MM.1S (cell line): ENCODE measurements around the gene TTLL3.

ENCODE experiments used
- DNase-seq: peaks from one replicate; pipeline ENCODE4 v3.0.0-alpha.2; 2015
- H2AFZ ChIP-seq: fragments of 300-600 bp; sonication (generic); 2 replicates; pipeline ENCODE4 v1.6.0; 2016; ENCODE audit warnings: antibody characterized with exemption, low read length
- H3F3A ChIP-seq: fragments of 300-600 bp; sonication (generic); 2 replicates; pipeline ENCODE4 v1.6.1; 2016; ENCODE audit warnings: mild to moderate bottlenecking, antibody characterized with exemption, low read length, moderate library complexity, mixed read lengths; ENCODE audit not compliant: insufficient read depth
- H3K27ac ChIP-seq: fragments of 300-600 bp; sonication (generic); 2 replicates; pipeline ENCODE4 v1.5.1; 2016; ENCODE audit warnings: mild to moderate bottlenecking, low read length
- H3K27me3 ChIP-seq: fragments of 300-600 bp; sonication (generic); replicated peaks from 2 replicates; pipeline ENCODE4 v1.6.0; 2016; ENCODE audit warnings: low read length; ENCODE audit not compliant: insufficient read depth
- H3K36me3 ChIP-seq: fragments of 300-600 bp; sonication (generic); replicated peaks from 2 replicates; pipeline ENCODE4 v1.6.1; 2016; ENCODE audit warnings: mild to moderate bottlenecking, low read length, mixed read lengths; ENCODE audit not compliant: insufficient read depth
- H3K4me1 ChIP-seq: fragments of 300-600 bp; sonication (generic); 2 replicates; pipeline ENCODE4 v1.6.1; 2016; ENCODE audit warnings: low read length, mixed read lengths
- H3K4me2 ChIP-seq: fragments of 300-600 bp; sonication (generic); 2 replicates; pipeline ENCODE4 v1.6.0; 2016; ENCODE audit warnings: low read depth, low read length
- H3K4me3 ChIP-seq: fragments of 300-600 bp; sonication (generic); 2 replicates; pipeline ENCODE4 v1.5.1; 2016; ENCODE audit warnings: low read length, mixed read lengths
- H3K79me2 ChIP-seq: fragments of 300-600 bp; sonication (generic); 2 replicates; pipeline ENCODE4 v1.6.1; 2016; ENCODE audit warnings: mixed run types, low read length, mixed read lengths
- H3K9ac ChIP-seq: fragments of 300-600 bp; sonication (generic); 2 replicates; pipeline ENCODE4 v1.6.1; 2016; ENCODE audit warnings: low read length, mixed read lengths
- H3K9me2 ChIP-seq: fragments of 300-600 bp; sonication (generic); replicated peaks from 2 replicates; pipeline ENCODE4 v1.6.1; 2016; ENCODE audit warnings: mild to moderate bottlenecking, low read length, mixed read lengths; ENCODE audit not compliant: insufficient read depth
- H3K9me3 ChIP-seq: fragments of 300-600 bp; sonication (generic); replicated peaks from 2 replicates; pipeline ENCODE4 v1.6.1; 2016; ENCODE audit warnings: mild to moderate bottlenecking, low read length, mixed read lengths; ENCODE audit not compliant: insufficient read depth
- H4K20me1 ChIP-seq: fragments of 300-600 bp; sonication (generic); 2 replicates; pipeline ENCODE4 v1.6.1; 2016; ENCODE audit warnings: mild to moderate bottlenecking, low read length, moderate library complexity, mixed read lengths; ENCODE audit not compliant: insufficient read depth
- EZH2 ChIP-seq: fragments of 300-600 bp; sonication (generic); optimal IDR thresholded peaks from 2 replicates; pipeline ENCODE3; 2017; ENCODE audit warnings: low read depth, mild to moderate bottlenecking, antibody characterized with exemption, low read length, mixed read lengths
- EZH2phosphoT487 ChIP-seq: fragments of 300-600 bp; sonication (generic); IDR thresholded peaks from 2 replicates; pipeline ENCODE4 v1.6.1; 2018; ENCODE audit warnings: antibody characterized with exemption, low read length
- TF ChIP-seq, protein P1 (sequence below): fragments of 300-600 bp; sonication (generic); IDR thresholded peaks from 2 replicates; pipeline ENCODE4 v1.5.1; 2016; ENCODE audit warnings: antibody characterized with exemption, low read length, mixed read lengths

TTLL3 gene

DNA sequence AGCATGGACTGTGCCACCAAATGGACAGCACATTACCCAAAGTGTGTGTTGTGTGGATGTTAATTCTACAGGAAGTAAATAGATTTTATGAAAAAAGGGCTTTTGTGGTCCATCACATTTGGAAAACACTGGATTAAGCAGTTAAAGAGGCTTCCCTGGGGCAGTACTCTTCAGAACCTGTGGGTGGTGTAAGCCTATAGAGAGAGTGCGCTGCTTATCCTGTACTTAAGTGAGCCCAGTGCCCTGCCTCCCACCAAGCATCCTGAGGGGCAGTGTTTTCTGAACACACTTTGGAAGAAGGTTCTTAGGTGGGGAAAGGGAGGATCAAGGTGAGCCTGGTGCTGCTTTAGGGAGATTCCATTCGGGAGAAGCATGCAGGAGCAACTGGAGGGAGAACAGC, 10.9 kb downstream of the TTLL3 start:
- H4K20me1 ChIP-seq = no peaks in the 10 kb centered on the region
- no peak overlapping the region for H2AFZ ChIP-seq
- no peaks in the 10 kb centered on the region for H3K27me3 ChIP-seq
- H3K27ac ChIP-seq = no peak overlapping the region
- no peaks in the 10 kb centered on the region for H3K36me3 ChIP-seq
- no peak overlapping the region for H3K4me3 ChIP-seq
- H3K79me2 ChIP-seq = no peaks in the 10 kb centered on the region
- H3K9me3 ChIP-seq = no peaks in the 10 kb centered on the region
- DNase-seq = no peak
- no peaks in the 10 kb centered on the region for H3K4me1 ChIP-seq
- no peaks in the 10 kb centered on the region for H3F3A ChIP-seq
- no peak overlapping the region for H3K4me2 ChIP-seq
- H3K9me2 ChIP-seq = no peaks in the 10 kb centered on the region
- TF ChIP-seq, protein P1, sequence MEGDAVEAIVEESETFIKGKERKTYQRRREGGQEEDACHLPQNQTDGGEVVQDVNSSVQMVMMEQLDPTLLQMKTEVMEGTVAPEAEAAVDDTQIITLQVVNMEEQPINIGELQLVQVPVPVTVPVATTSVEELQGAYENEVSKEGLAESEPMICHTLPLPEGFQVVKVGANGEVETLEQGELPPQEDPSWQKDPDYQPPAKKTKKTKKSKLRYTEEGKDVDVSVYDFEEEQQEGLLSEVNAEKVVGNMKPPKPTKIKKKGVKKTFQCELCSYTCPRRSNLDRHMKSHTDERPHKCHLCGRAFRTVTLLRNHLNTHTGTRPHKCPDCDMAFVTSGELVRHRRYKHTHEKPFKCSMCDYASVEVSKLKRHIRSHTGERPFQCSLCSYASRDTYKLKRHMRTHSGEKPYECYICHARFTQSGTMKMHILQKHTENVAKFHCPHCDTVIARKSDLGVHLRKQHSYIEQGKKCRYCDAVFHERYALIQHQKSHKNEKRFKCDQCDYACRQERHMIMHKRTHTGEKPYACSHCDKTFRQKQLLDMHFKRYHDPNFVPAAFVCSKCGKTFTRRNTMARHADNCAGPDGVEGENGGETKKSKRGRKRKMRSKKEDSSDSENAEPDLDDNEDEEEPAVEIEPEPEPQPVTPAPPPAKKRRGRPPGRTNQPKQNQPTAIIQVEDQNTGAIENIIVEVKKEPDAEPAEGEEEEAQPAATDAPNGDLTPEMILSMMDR = no peak
- TF ChIP-seq EZH2phosphoT487 = no peak
- no peak for TF ChIP-seq EZH2
- no peak overlapping the region for H3K9ac ChIP-seq

DNA sequence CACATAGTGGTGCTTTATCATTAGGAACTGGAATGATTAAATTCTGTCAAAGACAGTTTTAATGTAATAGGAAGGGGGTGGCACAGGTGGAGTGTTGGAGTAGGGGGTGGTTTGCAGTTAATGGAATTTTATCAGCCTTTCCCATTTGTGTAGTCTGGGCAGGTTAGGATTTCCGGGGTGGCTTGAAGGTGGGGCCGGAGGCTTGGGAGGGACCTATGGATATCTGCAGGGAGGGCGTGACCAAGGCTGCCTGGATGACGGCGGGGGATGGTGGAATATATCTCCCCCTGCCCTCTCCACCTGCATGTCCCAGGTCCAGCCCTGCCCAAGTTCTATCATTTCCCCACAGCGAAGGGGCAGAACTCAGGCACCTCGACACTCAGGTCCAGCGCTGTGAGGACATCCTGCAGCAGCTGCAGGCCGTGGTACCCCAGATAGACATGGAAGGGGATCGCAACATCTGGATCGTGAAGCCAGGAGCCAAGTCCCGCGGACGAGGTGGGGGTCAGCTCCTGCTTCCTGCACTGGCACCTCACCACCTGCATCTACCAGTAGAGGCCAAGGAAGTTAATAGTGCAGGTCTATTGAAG, 15.5 kb downstream of the TTLL3 start:
- Histone ChIP-seq H3K27me3 (no peaks in the 10 kb centered on the region), H3F3A (no peaks in the 10 kb centered on the region), H4K20me1 (no peaks in the 10 kb centered on the region), H3K36me3 (no peaks in the 10 kb centered on the region), H3K9me3 (no peaks in the 10 kb centered on the region), H3K4me3 (no peak overlapping the region), H3K4me1 (no peaks in the 10 kb centered on the region), H3K9ac (no peak overlapping the region), H3K79me2 (no peaks in the 10 kb centered on the region), H3K27ac (no peak overlapping the region), H2AFZ (no peak overlapping the region), H3K4me2 (no peak overlapping the region), H3K9me2 (no peaks in the 10 kb centered on the region)
- no peak for DNase-seq
- TF ChIP-seq, protein P1 = no peak
- TF ChIP-seq EZH2phosphoT487 = no peak
- no peak for TF ChIP-seq EZH2

DNA sequence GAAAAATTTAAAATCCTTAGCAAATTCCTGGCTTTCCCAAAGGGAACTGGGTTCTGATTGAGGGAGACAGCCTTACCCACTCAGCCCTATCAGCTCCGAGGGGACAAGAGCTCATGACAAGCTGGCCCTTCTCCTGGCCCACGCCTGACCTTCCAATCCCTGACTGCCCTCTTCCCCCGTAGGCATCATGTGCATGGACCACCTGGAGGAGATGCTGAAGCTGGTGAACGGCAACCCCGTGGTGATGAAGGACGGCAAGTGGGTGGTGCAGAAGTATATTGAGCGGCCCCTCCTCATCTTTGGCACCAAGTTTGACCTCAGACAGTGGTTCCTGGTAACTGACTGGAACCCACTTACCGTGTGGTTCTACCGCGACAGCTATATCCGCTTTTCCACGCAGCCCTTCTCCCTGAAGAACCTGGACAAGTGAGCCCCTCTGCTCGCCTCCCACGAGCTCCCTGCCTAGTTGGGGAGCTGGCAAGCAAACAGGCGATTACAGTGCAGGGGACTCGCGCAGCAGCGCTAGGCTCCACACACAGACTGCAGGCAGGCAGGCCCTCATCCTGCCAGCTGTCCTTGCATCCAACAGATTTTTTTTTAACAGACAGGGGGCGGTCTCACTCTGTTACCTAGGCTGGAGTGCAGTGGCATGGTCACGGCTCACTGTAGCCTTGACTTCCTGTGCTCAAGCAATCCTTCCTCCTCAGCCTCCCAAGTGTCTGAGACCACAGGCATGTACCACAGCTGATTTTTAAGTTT, 16.9 kb downstream of the TTLL3 start:
- H4K20me1 ChIP-seq = no peaks in the 10 kb centered on the region
- H3K9me2 ChIP-seq = no peaks in the 10 kb centered on the region
- H3K4me1 ChIP-seq = no peaks in the 10 kb centered on the region
- no peak overlapping the region for H3K27ac ChIP-seq
- no peaks in the 10 kb centered on the region for H3K79me2 ChIP-seq
- H3K36me3 ChIP-seq = no peaks in the 10 kb centered on the region
- H3F3A ChIP-seq = no peaks in the 10 kb centered on the region
- no peak for TF ChIP-seq EZH2phosphoT487
- TF ChIP-seq, protein P1 = peak; percentile 13
- no peak overlapping the region for H3K4me3 ChIP-seq
- H3K27me3 ChIP-seq = no peaks in the 10 kb centered on the region
- DNase-seq = peak; percentile 8
- no peak overlapping the region for H3K9ac ChIP-seq
- H2AFZ ChIP-seq = no peak overlapping the region
- no peak overlapping the region for H3K4me2 ChIP-seq
- H3K9me3 ChIP-seq = no peaks in the 10 kb centered on the region
